Measurements from ENCODE around the gene UQCRC1. TPM values are rescaled to one million over a fixed set of nuclear protein-coding genes. Genes with fewer than 3 reads are reported as not detected.

Gene UQCRC1
- total RNA-seq, 4 donors from 2014 or later: 579 to 974 (median 655) TPM

- no peak for DNase-seq
- peak; percentile 16 for TF ChIP-seq POLR2A (IDR thresholded peaks at IDR 0.05)
- TF ChIP-seq POLR2AphosphoS5 (IDR thresholded peaks at IDR 0.05): no peak
- H3K27me3 ChIP-seq: peaks cover 15% of the 10 kb centered on the region
- 70% methylated on average over 8 of the region's 8 CpGs; no CpG with 5 or more reads in 1 of the 2 donors for WGBS, 2 donors (ENCODE audit: low coverage in 1 of 2)
- peaks cover 0 to 26% (median 19%) of the 10 kb centered on the region in 4 donors for H3K36me3 ChIP-seq
- peak overlapping the region; percentile 71 to 78 (median 73) for H3K27ac ChIP-seq
- in situ Hi-C loops (cut with MboI; ENCODE audit: low pct_ligation_motif_present in 1 of 4, low pct_unique_long_range_greater_than_20kb in 1 of 4, low sequenced_read_pairs in 3 of 4): no loop called here
- intact Hi-C loops (cut with DNase I; ENCODE audit: low total_unique reads): no loop called here
- H3K4me1 ChIP-seq: peaks cover 9 to 41% (median 24%) of the 10 kb centered on the region in 4 donors
- H3K4me3 ChIP-seq: no peak overlapping the region
- H3K9me3 ChIP-seq: no peaks in the 10 kb centered on the region
Observed at GRCh38 chr3:48596676-48597407, 12.6 kb downstream of the UQCRC1 start.

DNA sequence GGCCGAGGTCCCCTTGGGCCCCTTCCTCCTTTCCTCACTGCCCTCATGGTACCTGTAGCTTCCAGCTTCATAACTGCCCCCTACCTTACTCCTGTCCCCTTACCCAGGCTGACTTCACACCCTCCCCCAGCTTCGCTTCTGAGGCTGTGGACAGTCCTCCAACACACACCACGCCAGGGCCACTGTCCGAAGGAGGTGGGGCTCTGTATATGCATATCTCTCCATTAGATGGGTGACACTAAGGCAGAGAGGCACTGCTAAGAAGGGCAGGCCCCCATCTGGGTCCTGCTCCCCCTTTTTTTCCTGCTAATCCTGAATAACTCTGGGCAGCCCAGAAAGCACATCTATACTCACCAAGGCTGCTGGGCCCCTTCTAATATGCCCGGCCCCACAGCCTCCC is 13.3 kb downstream of the UQCRC1 start:
- H3K4me3 ChIP-seq: no peak overlapping the region
- WGBS, 2 donors (ENCODE audit: low coverage in 1 of 2): 43 to 65% methylated on average over 3 to 5 of the region's 5 CpGs
- no peaks in the 10 kb centered on the region for H3K9me3 ChIP-seq
- H3K4me1 ChIP-seq: peaks cover 9 to 41% (median 24%) of the 10 kb centered on the region in 4 donors
- intact Hi-C loops (cut with DNase I; ENCODE audit: low total_unique reads) (no loop called here), in situ Hi-C loops (cut with MboI; ENCODE audit: low pct_ligation_motif_present in 1 of 4, low pct_unique_long_range_greater_than_20kb in 1 of 4, low sequenced_read_pairs in 3 of 4) (no loop called here)
- TF ChIP-seq POLR2A (IDR thresholded peaks at IDR 0.05) (no peak), EP300 (IDR thresholded peaks at IDR 0.05; ENCODE audit: low read depth) (no peak)
- peaks cover 15% of the 10 kb centered on the region for H3K27me3 ChIP-seq
- H3K27ac ChIP-seq: peak overlapping the region; percentile 71 to 78 (median 73)
- H3K36me3 ChIP-seq: peaks cover 0 to 22% (median 14%) of the 10 kb centered on the region in 4 donors
- DNase-seq: no peak

DNA sequence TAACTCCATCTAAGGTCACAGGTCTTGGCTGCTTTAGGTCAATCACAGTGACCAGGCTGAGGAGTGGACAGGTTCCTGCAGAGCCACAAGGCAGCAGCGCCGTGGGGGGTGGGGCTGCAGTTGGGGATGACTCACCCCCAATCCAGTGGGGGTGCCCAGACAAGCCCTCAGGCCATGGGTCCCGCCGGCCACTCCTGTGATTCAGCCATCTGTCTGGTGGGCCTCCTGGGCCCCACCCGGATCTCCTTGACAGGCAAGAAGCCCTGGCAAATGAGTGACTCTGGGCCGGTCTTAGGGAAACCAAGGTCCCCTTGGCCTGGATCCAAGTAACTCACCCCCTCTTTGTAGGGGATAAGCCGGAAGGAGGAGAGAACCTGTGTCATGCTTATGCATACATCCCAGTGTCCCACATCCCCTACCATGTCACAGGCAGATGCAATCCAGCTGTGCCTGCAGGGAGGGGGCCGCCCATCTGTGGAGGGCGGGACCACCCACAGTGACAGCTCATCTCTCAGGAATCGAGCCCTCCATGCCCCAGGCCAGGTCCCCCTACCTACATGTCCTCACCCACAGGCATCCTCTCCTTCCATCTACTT is 13.8 kb downstream of the UQCRC1 start:
- TF ChIP-seq POLR2AphosphoS5 (IDR thresholded peaks at IDR 0.05) (peak in 1 of 3 donors; percentile 44), EP300 (IDR thresholded peaks at IDR 0.05; ENCODE audit: low read depth) (no peak)
- in situ Hi-C loops (cut with MboI; ENCODE audit: low pct_ligation_motif_present in 1 of 4, low pct_unique_long_range_greater_than_20kb in 1 of 4, low sequenced_read_pairs in 3 of 4) (no loop called here), intact Hi-C loops (cut with DNase I; ENCODE audit: low total_unique reads) (no loop called here)
- DNase-seq: peak; percentile 48
- Histone ChIP-seq H3K9me3 (no peaks in the 10 kb centered on the region), H3K36me3 (peaks cover 0 to 16% (median 9%) of the 10 kb centered on the region in 4 donors), H3K27me3 (peaks cover 15% of the 10 kb centered on the region), H3K4me1 (peaks cover 9 to 41% (median 24%) of the 10 kb centered on the region in 4 donors), H3K27ac (peak overlapping the region; percentile 71 to 78 (median 73)), H3K4me3 (no peak overlapping the region)
- WGBS, 2 donors (ENCODE audit: low coverage in 1 of 2): 20 to 30% methylated on average over 1 to 8 of the region's 10 CpGs

- intact Hi-C loops (cut with DNase I; ENCODE audit: low total_unique reads) (no loop called here), in situ Hi-C loops (cut with MboI; ENCODE audit: low pct_ligation_motif_present in 1 of 4, low pct_unique_long_range_greater_than_20kb in 1 of 4, low sequenced_read_pairs in 3 of 4) (no loop called here)
- Histone ChIP-seq H3K36me3 (peaks cover 0 to 11% (median 5%) of the 10 kb centered on the region in 4 donors), H3K4me3 (peak within 1 kb of the TSS; percentile 3 to 44 (median 22)), H3K4me1 (peaks cover 9 to 41% (median 24%) of the 10 kb centered on the region in 4 donors), H3K27me3 (peaks cover 15% of the 10 kb centered on the region), H3K9me3 (no peaks in the 10 kb centered on the region), H3K27ac (peak within 1 kb of the TSS; percentile 71 to 78 (median 73))
- WGBS, 2 donors (ENCODE audit: low coverage in 1 of 2): 11% methylated on average over 27 of the region's 35 CpGs; no CpG with 5 or more reads in 1 of the 2 donors
- DNase-seq: no peak
- no peak for TF ChIP-seq POLR2AphosphoS5 (IDR thresholded peaks at IDR 0.05)
- no peak for TF ChIP-seq EP300 (IDR thresholded peaks at IDR 0.05; ENCODE audit: low read depth)
- TF ChIP-seq, protein P1, sequence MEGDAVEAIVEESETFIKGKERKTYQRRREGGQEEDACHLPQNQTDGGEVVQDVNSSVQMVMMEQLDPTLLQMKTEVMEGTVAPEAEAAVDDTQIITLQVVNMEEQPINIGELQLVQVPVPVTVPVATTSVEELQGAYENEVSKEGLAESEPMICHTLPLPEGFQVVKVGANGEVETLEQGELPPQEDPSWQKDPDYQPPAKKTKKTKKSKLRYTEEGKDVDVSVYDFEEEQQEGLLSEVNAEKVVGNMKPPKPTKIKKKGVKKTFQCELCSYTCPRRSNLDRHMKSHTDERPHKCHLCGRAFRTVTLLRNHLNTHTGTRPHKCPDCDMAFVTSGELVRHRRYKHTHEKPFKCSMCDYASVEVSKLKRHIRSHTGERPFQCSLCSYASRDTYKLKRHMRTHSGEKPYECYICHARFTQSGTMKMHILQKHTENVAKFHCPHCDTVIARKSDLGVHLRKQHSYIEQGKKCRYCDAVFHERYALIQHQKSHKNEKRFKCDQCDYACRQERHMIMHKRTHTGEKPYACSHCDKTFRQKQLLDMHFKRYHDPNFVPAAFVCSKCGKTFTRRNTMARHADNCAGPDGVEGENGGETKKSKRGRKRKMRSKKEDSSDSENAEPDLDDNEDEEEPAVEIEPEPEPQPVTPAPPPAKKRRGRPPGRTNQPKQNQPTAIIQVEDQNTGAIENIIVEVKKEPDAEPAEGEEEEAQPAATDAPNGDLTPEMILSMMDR (IDR thresholded peaks at IDR 0.05): no peak
- TF ChIP-seq POLR2A (IDR thresholded peaks at IDR 0.05): no peak
Observed at GRCh38 chr3:48595075-48595525, 14.3 kb downstream of the UQCRC1 start, which contains the start of gene COL7A1. COL7A1 (minus strand) TSS chr3:48595329; CDS start chr3:48595159, 170 bp downstream.

GRCh38 chr3:48594417-48595049 is 14.9 kb downstream of the UQCRC1 start:
- in situ Hi-C loops (cut with MboI; ENCODE audit: low pct_ligation_motif_present in 1 of 4, low pct_unique_long_range_greater_than_20kb in 1 of 4, low sequenced_read_pairs in 3 of 4): no loop called here
- TF ChIP-seq POLR2AphosphoS5 (IDR thresholded peaks at IDR 0.05) (no peak), POLR2A (IDR thresholded peaks at IDR 0.05) (no peak)
- no peaks in the 10 kb centered on the region for H3K9me3 ChIP-seq
- peaks cover 0 to 5% (median 2%) of the 10 kb centered on the region in 4 donors for H3K36me3 ChIP-seq
- DNase-seq: no peak
- peaks cover 15% of the 10 kb centered on the region for H3K27me3 ChIP-seq
- peak overlapping the region; percentile 71 to 78 (median 73) for H3K27ac ChIP-seq
- intact Hi-C loops (cut with DNase I; ENCODE audit: low total_unique reads): no loop called here
- peak overlapping the region; percentile 3 to 44 (median 22) for H3K4me3 ChIP-seq
- 44% methylated on average over 39 of the region's 39 CpGs; no CpG with 5 or more reads in 1 of the 2 donors for WGBS, 2 donors (ENCODE audit: low coverage in 1 of 2)
- peaks cover 9 to 40% (median 22%) of the 10 kb centered on the region in 4 donors for H3K4me1 ChIP-seq
